IPS-18a (cell line): ENCODE data around the gene BTBD2.

ENCODE experiments used
- H3K27ac ChIP-seq: one replicate; pipeline ENCODE4 v1.5.1; 2013; ENCODE audit warnings: low read length
- H3K27me3 ChIP-seq: one replicate; pipeline ENCODE4 v1.6.1; 2013; ENCODE audit warnings: mild to moderate bottlenecking, low read length; ENCODE audit not compliant: control insufficient read depth, insufficient read depth
- H3K36me3 ChIP-seq: one replicate; pipeline ENCODE4 v1.6.1; 2013; ENCODE audit warnings: low read depth, low read length; ENCODE audit not compliant: control insufficient read depth
- H3K4me1 ChIP-seq: one replicate; pipeline ENCODE4 v1.6.1; 2013; ENCODE audit warnings: low read depth, low read length; ENCODE audit not compliant: control insufficient read depth
- H3K4me3 ChIP-seq: one replicate; pipeline ENCODE4 v1.5.1; 2013; ENCODE audit warnings: low read length
- H3K9ac ChIP-seq: one replicate; pipeline ENCODE4 v1.6.1; 2013; ENCODE audit warnings: mild to moderate bottlenecking, low read length, moderate library complexity
- H3K9me3 ChIP-seq: one replicate; pipeline ENCODE4 v1.6.1; 2013; ENCODE audit warnings: low read depth, low read length; ENCODE audit not compliant: control insufficient read depth

The BTBD2 gene

GRCh38 chr19:2014731-2015607 lies 545 bp downstream of the BTBD2 start:
- no peaks in the 10 kb centered on the region for H3K4me1 ChIP-seq
- H3K36me3 ChIP-seq: no peaks in the 10 kb centered on the region
- H3K9me3 ChIP-seq: no peaks in the 10 kb centered on the region
- peak overlapping the region; percentile 50 for H3K9ac ChIP-seq
- peak overlapping the region; percentile 56 for H3K4me3 ChIP-seq
- no peak overlapping the region for H3K27ac ChIP-seq
- no peaks in the 10 kb centered on the region for H3K27me3 ChIP-seq

DNA sequence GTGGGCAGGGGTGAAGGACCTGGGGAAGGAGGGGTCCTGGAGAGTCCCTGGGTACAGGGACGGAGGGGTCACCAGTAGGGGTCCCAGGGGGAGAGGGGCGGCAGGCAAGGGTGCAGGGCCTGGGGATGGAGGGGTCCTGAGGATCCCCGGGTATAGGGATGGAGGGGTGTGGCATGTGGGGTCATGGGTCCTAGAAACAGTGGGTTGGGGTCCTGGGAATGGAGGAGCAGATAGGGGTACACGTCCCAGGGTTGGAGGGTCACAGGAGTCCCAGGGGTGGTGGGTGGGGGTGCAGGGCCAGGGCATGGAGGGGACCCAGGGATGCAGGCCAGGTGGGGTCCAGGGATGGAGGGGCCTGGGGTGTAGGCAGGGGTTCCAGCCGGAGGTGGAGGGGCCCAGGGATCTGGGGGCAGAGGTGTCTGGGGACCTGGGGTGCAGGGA lies 1.4 kb downstream of the BTBD2 start:
- Histone ChIP-seq H3K4me1 (no peaks in the 10 kb centered on the region), H3K9me3 (no peaks in the 10 kb centered on the region), H3K27ac (no peak overlapping the region), H3K27me3 (no peaks in the 10 kb centered on the region), H3K4me3 (no peak overlapping the region), H3K9ac (no peak overlapping the region), H3K36me3 (no peaks in the 10 kb centered on the region)

DNA sequence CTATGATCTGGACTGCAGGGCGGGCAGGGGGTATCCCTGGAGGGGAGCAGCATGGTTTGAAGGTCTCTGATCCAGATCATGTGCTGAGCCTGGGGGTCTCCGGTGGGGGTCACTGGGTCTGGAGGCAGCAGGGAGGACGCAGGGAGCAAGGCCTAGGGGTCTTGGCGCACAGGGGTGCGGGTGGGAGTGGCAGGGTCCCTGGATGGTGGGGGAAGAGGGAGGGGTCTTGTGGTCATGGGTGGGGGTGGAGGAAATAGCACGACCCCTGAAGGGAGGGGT lies 1.9 kb downstream of the BTBD2 start:
- Histone ChIP-seq H3K27ac (no peak overlapping the region), H3K4me3 (no peak overlapping the region), H3K27me3 (no peaks in the 10 kb centered on the region), H3K9me3 (no peaks in the 10 kb centered on the region), H3K36me3 (no peaks in the 10 kb centered on the region), H3K9ac (no peak overlapping the region), H3K4me1 (no peaks in the 10 kb centered on the region)

DNA sequence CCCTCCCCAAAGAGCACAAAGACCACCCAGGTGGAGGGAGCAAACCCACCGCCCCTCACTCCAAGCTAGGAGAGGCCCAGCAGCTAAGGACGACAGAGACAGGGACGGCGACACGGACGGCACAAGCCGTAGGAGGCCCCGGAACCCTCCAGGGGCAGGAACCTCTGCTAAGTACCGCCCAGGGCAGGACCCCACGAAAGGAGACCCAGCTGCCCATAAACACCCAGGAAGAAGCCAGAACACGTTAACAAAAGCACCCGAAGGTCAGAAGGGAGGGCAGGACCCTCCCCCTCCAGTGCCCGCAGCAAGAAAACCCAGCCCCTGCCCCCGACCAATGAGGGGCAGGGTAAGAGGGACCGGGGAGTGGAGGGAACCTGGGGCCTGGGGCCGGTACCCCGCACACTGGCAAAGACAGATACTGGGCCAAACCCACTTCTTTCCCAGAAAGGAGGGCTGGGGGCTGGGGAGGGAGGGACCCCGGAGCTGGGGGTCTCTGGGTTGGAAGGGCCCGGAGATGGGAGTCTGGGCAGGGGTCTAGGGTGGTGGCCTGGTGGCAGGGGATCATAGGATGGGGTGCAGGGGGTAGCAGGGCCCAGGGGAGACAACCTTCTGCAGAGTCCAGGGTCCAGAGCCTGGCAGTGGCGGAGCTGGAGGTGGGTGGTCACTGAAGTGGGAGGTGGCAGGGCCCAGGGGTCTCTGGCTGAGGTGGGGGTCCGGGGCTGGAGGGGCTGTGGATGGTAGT lies 2.4 kb downstream of the BTBD2 start:
- Histone ChIP-seq H3K36me3 (no peaks in the 10 kb centered on the region), H3K27me3 (no peaks in the 10 kb centered on the region), H3K4me1 (no peaks in the 10 kb centered on the region), H3K9ac (no peak overlapping the region), H3K27ac (no peak overlapping the region), H3K4me3 (no peak overlapping the region), H3K9me3 (no peaks in the 10 kb centered on the region)

GRCh38 chr19:2011169-2011568 lies 4.3 kb downstream of the BTBD2 start:
- Histone ChIP-seq H3K27ac (no peak overlapping the region), H3K4me1 (no peaks in the 10 kb centered on the region), H3K36me3 (no peaks in the 10 kb centered on the region), H3K9me3 (no peaks in the 10 kb centered on the region), H3K4me3 (no peak overlapping the region), H3K27me3 (no peaks in the 10 kb centered on the region), H3K9ac (no peak overlapping the region)

GRCh38 chr19:2010135-2010668 lies 5.3 kb downstream of the BTBD2 start:
- no peaks in the 10 kb centered on the region for H3K4me1 ChIP-seq
- H3K9me3 ChIP-seq: no peaks in the 10 kb centered on the region
- H3K27ac ChIP-seq: no peak overlapping the region
- H3K9ac ChIP-seq: no peak overlapping the region
- H3K27me3 ChIP-seq: no peaks in the 10 kb centered on the region
- H3K4me3 ChIP-seq: no peak overlapping the region
- no peaks in the 10 kb centered on the region for H3K36me3 ChIP-seq

DNA sequence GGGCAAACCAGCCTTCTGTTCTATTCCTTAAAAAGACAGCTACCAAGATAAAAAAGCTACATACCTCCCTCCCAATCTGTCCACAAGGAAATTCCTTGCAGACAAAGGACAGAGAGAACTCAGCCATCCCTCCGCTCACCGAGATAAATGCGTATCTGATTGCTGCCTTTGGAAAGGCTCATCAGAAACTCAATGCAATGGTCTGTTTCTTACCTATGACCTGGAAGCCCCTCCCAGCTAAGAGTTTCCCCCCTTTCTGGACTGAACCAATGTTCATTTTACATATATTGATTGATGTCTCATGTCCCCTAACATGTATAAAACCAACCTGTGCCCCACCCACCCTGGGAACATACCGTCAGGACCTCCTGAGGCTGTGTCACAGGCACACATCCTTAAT lies 11.6 kb downstream of the BTBD2 start:
- Histone ChIP-seq H3K4me3 (no peak overlapping the region), H3K36me3 (no peaks in the 10 kb centered on the region), H3K9ac (no peak overlapping the region), H3K27me3 (no peaks in the 10 kb centered on the region), H3K27ac (no peak overlapping the region), H3K4me1 (no peaks in the 10 kb centered on the region), H3K9me3 (no peaks in the 10 kb centered on the region)

DNA sequence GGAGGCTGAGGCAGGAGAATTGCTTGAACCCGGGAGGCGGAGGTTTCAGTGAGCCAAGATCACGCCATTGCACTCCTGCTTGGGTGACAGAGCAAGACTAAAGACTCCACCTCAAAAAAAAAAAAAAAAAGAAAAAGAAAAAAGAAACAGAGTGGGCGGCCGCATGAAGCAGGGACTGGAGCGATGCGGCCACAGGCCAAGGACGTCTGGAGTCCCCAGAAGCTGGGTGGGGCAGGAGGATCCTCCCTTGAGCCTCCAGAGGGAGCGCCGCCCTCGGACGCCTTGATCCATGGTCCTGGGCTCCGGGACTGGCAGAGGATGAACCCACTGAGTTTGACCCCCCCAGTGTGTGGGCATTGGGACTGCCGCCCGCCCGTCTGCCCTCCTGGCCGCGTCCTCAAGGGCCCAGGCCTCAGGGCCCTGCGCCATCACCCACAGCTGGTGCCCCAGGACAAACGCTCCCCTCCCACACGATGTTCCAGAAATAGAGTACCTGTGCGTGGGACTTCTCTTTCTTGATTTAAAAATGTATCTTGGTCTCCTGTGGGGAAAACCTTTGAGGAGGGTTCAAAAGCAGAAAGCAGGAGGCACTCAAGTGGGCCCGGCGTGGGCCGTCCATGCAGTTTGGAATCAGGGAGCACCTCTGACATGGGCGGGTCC lies 15.5 kb downstream of the BTBD2 start:
- H3K36me3 ChIP-seq: peaks cover 8% of the 10 kb centered on the region
- no peak overlapping the region for H3K4me3 ChIP-seq
- no peaks in the 10 kb centered on the region for H3K4me1 ChIP-seq
- H3K27me3 ChIP-seq: no peaks in the 10 kb centered on the region
- H3K9ac ChIP-seq: no peak overlapping the region
- no peaks in the 10 kb centered on the region for H3K9me3 ChIP-seq
- H3K27ac ChIP-seq: no peak overlapping the region

- no peak overlapping the region for H3K27ac ChIP-seq
- H3K4me1 ChIP-seq: no peaks in the 10 kb centered on the region
- H3K9me3 ChIP-seq: no peaks in the 10 kb centered on the region
- no peak overlapping the region for H3K4me3 ChIP-seq
- no peaks in the 10 kb centered on the region for H3K27me3 ChIP-seq
- no peak overlapping the region for H3K9ac ChIP-seq
- peaks cover 8% of the 10 kb centered on the region for H3K36me3 ChIP-seq
Observed at GRCh38 chr19:1998712-1999708, 16.5 kb downstream of the BTBD2 start.

DNA sequence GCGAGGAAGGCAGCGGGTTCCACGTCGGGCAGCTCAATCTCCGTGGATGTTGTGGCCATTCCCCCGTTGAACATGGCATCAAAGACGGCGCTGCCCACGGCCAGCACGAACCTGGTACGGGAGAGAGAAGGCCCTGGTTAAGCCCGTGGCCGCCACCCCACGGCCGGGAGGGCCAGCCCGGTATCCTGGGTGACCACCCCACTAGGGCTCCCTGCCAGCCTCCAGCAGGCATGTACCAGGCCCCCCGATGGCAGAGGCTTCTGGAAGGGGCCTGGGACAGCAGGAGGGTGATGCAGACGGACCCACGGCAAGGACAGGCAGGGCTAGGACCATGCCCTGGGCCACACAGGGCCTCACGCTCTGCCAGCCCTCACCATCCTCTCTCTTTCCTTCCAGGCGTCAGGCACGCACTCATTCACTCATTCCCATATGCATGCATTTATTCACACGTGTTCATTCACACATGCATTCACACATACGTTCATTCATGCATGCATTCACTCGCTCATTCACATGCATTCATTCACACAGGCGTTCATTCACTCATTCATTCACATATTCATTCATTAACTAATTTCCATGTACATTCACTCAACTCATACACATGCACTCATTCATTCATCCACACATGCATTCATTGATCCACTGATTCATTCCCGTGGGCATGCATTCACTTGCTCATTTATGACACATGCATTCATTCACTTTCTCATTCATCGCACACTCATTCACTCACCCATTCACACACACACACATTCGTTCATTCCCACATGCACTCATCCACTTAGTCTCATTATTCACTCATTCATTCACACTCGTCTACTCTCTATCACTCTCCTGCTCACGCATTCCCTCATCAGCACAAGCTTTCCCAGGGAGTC lies 17.9 kb downstream of the BTBD2 start:
- Histone ChIP-seq H3K9me3 (no peaks in the 10 kb centered on the region), H3K27ac (no peak overlapping the region), H3K27me3 (no peaks in the 10 kb centered on the region), H3K9ac (no peak overlapping the region), H3K4me1 (no peaks in the 10 kb centered on the region), H3K36me3 (peaks cover 8% of the 10 kb centered on the region), H3K4me3 (no peak overlapping the region)
